Ascending aorta (tissue), 2 donors: ENCODE results near the gene GPR78. TPM values are rescaled to one million over a fixed set of nuclear protein-coding genes. Genes with fewer than 3 reads are reported as not detected.

Experiments used
- DNase-seq, 2 donors: peaks; one replicate each; pipeline ENCODE4 v3.0.0-alpha.2; 2019; ENCODE audit warnings: low spot score in 2 of 2
- H3K27ac ChIP-seq, 2 donors: fragments of 200-600 bp; sonication (generic); one replicate each; pipeline ENCODE4 v1.5.1; 2016 to 2017; ENCODE audit warnings: mild to moderate bottlenecking in 1 of 2
- H3K27me3 ChIP-seq: fragments of 200-600 bp; sonication (generic); one replicate; pipeline ENCODE4 v1.5.1; 2017
- H3K36me3 ChIP-seq, 2 donors: fragments of 200-600 bp; sonication (generic); one replicate each; pipeline ENCODE4 v1.5.1; 2016
- H3K4me1 ChIP-seq, 2 donors: fragments of 200-600 bp; sonication (generic); one replicate each; pipeline ENCODE4 v1.5.1; 2016 to 2017; ENCODE audit warnings: mild to moderate bottlenecking in 1 of 2
- H3K4me3 ChIP-seq, 2 donors: fragments of 200-600 bp; sonication (generic); one replicate each; pipeline ENCODE4 v1.5.1; 2016 to 2017; ENCODE audit warnings: mild to moderate bottlenecking in 1 of 2
- H3K9me3 ChIP-seq, 2 donors: fragments of 200-600 bp; sonication (generic); one replicate each; pipeline ENCODE4 v1.5.1; 2016
- intact Hi-C: fragments of 100-400 bp; cut with DNase I; formaldehyde crosslinking; loops from one replicate; pipeline ENCODE4 v1.15.1; 2023
- total RNA-seq: library from RNA; depleted of rRNA; stranded (reverse); fragments of >200 nt; gene quantifications from one replicate; pipeline ENCODE4 v1.1.0, GENCODE V29; 2016
- TF ChIP-seq, protein P1 (sequence below), 3 experiments: fragments of 200-600 bp in 2 of 3; fragments of 450-650 bp in 1 of 3; sonication (generic) in 2 of 3; IDR thresholded peaks; one replicate each; pipeline ENCODE4 v1.5.1; 2016 to 2019; ENCODE audit warnings: antibody characterized with exemption in 3 of 3, mild to moderate bottlenecking in 1 of 3, moderate library complexity in 1 of 3

GPR78 gene
- total RNA-seq, 1 donor from 2014 or later, result not detected

GRCh38 chr4:8540072-8540471 lies 40.1 kb upstream of the GPR78 start:
- H3K27me3 ChIP-seq, result no peaks in the 10 kb centered on the region
- TF ChIP-seq, protein P1, sequence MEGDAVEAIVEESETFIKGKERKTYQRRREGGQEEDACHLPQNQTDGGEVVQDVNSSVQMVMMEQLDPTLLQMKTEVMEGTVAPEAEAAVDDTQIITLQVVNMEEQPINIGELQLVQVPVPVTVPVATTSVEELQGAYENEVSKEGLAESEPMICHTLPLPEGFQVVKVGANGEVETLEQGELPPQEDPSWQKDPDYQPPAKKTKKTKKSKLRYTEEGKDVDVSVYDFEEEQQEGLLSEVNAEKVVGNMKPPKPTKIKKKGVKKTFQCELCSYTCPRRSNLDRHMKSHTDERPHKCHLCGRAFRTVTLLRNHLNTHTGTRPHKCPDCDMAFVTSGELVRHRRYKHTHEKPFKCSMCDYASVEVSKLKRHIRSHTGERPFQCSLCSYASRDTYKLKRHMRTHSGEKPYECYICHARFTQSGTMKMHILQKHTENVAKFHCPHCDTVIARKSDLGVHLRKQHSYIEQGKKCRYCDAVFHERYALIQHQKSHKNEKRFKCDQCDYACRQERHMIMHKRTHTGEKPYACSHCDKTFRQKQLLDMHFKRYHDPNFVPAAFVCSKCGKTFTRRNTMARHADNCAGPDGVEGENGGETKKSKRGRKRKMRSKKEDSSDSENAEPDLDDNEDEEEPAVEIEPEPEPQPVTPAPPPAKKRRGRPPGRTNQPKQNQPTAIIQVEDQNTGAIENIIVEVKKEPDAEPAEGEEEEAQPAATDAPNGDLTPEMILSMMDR (IDR thresholded peaks at IDR 0.05), result no peak
- no peak overlapping the region for H3K4me3 ChIP-seq
- intact Hi-C loops, result no loop called here
- H3K27ac ChIP-seq, result no peak overlapping the region
- no peaks in the 10 kb centered on the region for H3K9me3 ChIP-seq
- no peaks in the 10 kb centered on the region for H3K4me1 ChIP-seq
- no peak for DNase-seq
- H3K36me3 ChIP-seq, result no peaks in the 10 kb centered on the region

GRCh38 chr4:8540586-8540985 lies 39.6 kb upstream of the GPR78 start:
- TF ChIP-seq, protein P1 (IDR thresholded peaks at IDR 0.05), result no peak
- Histone ChIP-seq H3K9me3 (no peaks in the 10 kb centered on the region), H3K27ac (no peak overlapping the region), H3K27me3 (no peaks in the 10 kb centered on the region), H3K4me1 (no peaks in the 10 kb centered on the region), H3K36me3 (no peaks in the 10 kb centered on the region), H3K4me3 (no peak overlapping the region)
- no peak for DNase-seq
- intact Hi-C loops, result no loop called here

GRCh38 chr4:8540991-8541390 lies 39.2 kb upstream of the GPR78 start:
- TF ChIP-seq, protein P1 (IDR thresholded peaks at IDR 0.05), result no peak
- H3K36me3 ChIP-seq, result no peaks in the 10 kb centered on the region
- no peak for DNase-seq
- H3K4me3 ChIP-seq, result no peak overlapping the region
- intact Hi-C loops, result no loop called here
- H3K9me3 ChIP-seq, result no peaks in the 10 kb centered on the region
- no peaks in the 10 kb centered on the region for H3K27me3 ChIP-seq
- H3K27ac ChIP-seq, result no peak overlapping the region
- no peaks in the 10 kb centered on the region for H3K4me1 ChIP-seq

DNA sequence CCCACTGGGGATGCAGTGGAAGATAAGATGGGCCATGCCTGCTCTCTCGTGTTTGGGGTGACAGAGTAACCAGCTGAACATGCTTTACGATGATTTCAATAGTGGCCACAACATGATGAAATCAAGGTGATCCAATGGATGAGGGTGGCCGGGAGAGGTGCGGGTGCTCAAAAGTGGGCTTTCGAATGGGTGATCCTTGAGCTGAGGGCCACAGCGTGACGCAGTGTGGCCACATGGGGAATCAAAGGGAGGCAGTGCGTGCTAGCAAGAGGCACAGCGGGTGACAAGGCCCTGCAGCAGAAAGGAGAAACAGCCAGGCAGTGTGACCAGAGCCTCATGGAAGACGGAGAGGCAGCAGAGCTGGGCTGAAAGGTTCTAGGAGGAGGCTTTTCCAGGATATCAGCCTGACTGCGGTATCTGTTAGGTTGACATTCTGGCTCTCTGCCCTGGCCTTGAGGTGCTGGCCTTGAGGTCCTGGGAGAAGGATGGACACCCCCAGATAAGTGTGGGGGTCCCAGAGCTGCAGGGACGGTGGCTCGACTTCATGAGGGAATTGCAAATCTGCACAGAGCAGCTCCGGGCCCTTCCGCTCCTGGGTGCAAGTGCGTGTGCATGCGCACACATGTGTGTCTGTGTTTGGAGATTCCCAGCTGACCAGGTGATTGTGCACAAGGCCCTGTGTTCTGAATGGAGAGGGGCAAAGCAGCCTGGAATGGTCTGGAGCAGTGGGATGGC lies 38.0 kb upstream of the GPR78 start:
- Histone ChIP-seq H3K9me3 (no peaks in the 10 kb centered on the region), H3K4me3 (no peak overlapping the region), H3K4me1 (no peaks in the 10 kb centered on the region), H3K36me3 (no peaks in the 10 kb centered on the region), H3K27me3 (no peaks in the 10 kb centered on the region), H3K27ac (no peak overlapping the region)
- intact Hi-C loops, result no loop called here
- TF ChIP-seq, protein P1 (IDR thresholded peaks at IDR 0.05), result no peak
- no peak for DNase-seq

- intact Hi-C loops, result no loop called here
- TF ChIP-seq, protein P1 (IDR thresholded peaks at IDR 0.05), result no peak
- no peak overlapping the region for H3K4me3 ChIP-seq
- no peaks in the 10 kb centered on the region for H3K27me3 ChIP-seq
- no peaks in the 10 kb centered on the region for H3K4me1 ChIP-seq
- no peaks in the 10 kb centered on the region for H3K9me3 ChIP-seq
- DNase-seq, result no peak
- no peaks in the 10 kb centered on the region for H3K36me3 ChIP-seq
- no peak overlapping the region for H3K27ac ChIP-seq
Observed at GRCh38 chr4:8542776-8543525, 37.2 kb upstream of the GPR78 start.
